Measurements from ENCODE around the gene WNT4.

DNA sequence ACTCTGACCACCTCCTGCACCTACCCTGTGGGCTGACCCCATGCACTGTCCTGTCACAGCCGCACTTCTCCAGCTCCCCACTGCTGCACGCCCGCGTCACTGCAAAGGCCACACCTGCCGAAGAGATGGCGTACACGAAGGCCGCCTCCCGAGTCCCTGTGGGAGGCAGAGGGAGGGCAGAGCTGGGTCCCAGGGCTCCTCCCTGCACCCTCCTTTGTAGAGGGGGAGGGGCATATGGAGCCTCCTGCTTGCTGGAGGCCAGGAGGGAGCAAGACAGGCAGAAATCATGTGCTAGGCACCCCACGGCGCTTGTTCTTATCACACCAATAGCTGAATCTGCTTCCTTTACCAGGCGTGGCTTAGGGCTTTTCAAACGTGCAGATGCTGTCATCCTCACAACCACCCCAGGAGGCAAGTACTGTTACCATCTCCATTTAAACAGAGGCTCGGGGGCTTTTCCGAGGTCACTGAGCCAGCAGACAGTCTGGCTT, 21.4 kb downstream of the WNT4 start:
- TF ChIP-seq POLR2AphosphoS5 (IDR thresholded peaks at IDR 0.05) (no peak), POLR2A (IDR thresholded peaks at IDR 0.05) (no peak)
- TF ChIP-seq, protein P1, sequence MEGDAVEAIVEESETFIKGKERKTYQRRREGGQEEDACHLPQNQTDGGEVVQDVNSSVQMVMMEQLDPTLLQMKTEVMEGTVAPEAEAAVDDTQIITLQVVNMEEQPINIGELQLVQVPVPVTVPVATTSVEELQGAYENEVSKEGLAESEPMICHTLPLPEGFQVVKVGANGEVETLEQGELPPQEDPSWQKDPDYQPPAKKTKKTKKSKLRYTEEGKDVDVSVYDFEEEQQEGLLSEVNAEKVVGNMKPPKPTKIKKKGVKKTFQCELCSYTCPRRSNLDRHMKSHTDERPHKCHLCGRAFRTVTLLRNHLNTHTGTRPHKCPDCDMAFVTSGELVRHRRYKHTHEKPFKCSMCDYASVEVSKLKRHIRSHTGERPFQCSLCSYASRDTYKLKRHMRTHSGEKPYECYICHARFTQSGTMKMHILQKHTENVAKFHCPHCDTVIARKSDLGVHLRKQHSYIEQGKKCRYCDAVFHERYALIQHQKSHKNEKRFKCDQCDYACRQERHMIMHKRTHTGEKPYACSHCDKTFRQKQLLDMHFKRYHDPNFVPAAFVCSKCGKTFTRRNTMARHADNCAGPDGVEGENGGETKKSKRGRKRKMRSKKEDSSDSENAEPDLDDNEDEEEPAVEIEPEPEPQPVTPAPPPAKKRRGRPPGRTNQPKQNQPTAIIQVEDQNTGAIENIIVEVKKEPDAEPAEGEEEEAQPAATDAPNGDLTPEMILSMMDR (IDR thresholded peaks at IDR 0.05): no peak

All from gastroesophageal sphincter (tissue), 3 donors.